HG03097 (cell line): ENCODE measurements around the gene CSTF1.
"Not testable (repeated sequence)": the region's sequence is repeated elsewhere in the genome, so short reads cannot be mapped to it uniquely, and the experiment has no call there.

ENCODE experiments used
- ATAC-seq: cut with Tn5 transposase; IDR thresholded peaks from one replicate; pipeline ENCODE4 v1.9.1; 2021; ENCODE audit not compliant: unreplicated experiment, low FRiP score

Gene CSTF1

DNA sequence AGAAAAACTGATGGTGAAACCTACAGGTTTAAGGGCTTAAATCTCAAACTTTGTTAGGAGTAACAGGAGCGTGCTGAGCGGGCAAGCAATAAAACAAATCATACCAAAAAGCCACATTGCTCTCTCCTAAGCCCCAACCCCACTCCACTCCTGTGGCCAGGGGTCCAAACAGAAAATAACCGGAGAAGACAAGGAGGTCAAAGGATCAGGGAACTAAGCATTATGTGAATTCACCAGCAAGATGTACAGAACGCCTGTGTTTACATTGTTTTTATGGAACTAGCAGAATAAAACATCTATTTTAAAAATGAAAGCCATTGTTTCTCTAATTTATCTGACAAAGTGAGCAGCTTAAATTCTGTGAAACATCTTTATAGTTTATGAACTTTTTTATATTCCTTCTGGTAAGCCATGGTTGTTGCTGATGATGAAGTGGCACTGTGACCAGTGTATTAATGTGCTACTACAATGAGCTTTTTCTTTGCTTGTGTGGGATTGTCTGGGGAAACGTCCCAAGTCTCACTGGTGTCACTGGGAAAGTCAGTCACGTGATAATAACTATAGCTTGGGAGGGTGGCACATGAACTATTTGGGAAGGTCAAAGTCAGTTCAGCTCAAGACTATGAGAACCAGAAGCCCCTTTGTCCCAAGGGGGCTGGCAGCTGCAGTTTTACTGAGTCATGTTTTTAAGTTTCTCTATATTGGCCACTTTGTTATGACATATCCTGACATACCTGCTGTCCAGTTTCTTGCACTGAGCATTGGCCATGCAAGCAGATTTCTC lies 23.9 kb upstream of the CSTF1 start:
- no peak for ATAC-seq

DNA sequence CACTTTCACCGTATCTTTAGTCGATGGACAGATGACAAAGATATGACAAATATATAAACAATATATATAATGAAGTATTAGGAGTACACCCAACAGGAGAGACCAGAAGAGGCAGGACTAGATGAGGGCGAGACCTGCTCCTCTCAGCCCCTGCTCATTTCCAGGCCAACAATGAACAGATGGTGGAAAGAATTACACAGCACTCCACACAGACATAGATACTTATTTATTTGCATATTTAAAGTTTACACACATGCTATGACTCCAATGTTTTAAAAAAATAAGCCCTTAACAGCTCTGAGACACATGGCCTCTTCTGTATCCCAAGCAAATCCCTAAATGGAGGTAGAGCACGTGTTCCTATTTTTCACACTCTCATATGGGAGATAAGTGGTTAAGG lies 23.3 kb upstream of the CSTF1 start:
- no peak for ATAC-seq

- no peak for ATAC-seq
These were observed 20.5 kb upstream of the CSTF1 start for GRCh38 chr20:56371977-56372376.

- ATAC-seq: no peak
These were observed 19.6 kb upstream of the CSTF1 start for GRCh38 chr20:56372850-56373249.

GRCh38 chr20:56373942-56374341 lies 18.5 kb upstream of the CSTF1 start:
- ATAC-seq: no peak

GRCh38 chr20:56376331-56376730 lies 16.1 kb upstream of the CSTF1 start:
- no peak for ATAC-seq

DNA sequence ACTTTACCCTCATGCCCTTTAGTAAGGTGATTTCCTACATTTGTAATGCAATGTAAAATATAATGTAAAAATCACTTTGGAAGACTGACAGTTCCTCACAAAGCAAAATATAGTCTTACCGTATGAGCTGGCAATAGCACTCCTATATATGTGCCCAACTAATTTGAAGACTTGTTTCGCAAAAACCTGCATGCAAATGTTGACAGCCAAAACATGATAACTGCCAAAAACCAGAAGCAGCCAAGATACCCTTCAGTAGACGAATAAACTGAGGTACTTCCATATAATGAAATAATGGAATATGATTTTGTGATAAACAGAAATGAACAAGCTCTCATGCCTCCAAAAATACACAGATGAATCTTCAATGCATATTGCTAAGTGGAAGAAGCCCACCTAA lies 14.1 kb upstream of the CSTF1 start:
- no peak for ATAC-seq

- ATAC-seq: no peak
These were observed 12.1 kb upstream of the CSTF1 start for GRCh38 chr20:56380375-56380774.

DNA sequence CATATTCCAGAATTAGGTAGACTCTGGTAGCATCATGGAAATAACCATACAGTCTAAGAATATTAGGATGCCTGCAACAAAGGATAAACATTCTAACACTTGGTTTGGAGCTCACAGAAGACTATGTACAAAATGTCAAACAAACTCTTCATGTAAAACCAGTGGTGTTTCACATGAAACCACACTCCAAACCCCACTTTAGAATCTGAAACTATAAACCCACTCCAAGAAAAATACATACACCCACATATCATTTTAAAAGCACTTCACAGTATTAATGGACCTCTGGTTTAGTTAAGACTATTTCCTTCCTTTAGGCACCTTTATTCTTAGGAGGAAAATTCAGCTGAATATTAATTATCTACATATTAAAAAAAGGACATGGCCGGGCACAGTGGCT lies 10.9 kb upstream of the CSTF1 start:
- no peak for ATAC-seq

- ATAC-seq: no peak
These were observed 9.7 kb upstream of the CSTF1 start for GRCh38 chr20:56382696-56383095.

DNA sequence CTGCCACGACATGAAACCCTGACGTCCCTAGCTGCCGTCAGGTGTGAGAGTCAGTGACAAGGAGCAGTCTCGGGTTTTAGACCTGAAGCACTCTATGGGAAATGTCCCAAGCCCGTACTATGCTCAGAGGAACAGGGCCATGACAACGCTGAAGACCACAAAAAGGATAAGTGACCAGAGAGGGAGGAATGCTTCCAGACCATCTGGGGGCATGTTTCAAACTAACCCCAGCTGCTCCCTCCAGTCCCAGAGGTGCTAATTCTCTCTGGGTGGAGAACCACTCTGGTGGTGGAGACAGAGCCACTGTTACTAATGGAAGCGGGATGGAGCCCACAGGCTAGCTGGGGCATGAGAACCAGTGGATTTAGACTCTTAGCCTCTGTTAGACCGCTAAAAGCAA lies 9.1 kb upstream of the CSTF1 start:
- ATAC-seq: no peak

DNA sequence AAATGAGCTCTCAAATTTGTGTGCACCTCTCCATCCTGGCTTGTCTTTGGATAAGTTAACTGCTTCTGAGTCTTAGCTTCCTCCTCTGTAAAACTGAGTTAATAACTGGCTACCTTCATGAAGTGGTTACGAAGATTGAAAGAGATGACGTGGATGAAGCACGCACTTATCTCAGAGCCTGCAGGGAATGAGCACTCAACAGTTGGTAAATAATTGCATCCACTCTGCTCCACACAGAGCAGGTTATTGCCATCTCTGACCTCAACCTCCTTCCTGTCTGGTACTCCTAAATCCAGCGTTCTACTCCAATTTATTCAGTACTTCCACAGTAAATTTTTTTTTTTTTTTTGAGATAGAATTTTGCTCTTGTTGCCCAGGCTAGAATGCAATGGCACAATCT lies 7.3 kb upstream of the CSTF1 start:
- no peak for ATAC-seq

DNA sequence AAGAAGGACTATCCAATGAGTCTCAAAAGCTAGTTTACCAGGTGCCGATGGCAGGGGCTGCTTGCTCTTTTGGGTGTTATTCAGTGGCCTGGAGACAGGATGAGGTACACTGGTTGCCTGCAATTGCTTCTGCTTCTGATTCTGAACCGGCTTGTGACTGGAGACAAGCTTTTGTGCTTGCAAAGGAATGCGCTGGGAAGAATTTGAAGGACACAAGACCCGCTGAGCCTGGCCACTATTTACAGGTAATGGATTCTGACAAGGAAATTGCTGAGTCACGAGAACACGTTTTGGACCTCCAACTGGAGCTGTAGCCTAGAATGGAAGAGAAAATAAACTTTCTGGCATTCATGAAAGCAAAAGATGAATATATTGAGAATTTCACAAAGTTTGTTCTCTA lies 6.2 kb upstream of the CSTF1 start:
- no peak for ATAC-seq

GRCh38 chr20:56388882-56389281 lies 3.6 kb upstream of the CSTF1 start:
- ATAC-seq: no peak

DNA sequence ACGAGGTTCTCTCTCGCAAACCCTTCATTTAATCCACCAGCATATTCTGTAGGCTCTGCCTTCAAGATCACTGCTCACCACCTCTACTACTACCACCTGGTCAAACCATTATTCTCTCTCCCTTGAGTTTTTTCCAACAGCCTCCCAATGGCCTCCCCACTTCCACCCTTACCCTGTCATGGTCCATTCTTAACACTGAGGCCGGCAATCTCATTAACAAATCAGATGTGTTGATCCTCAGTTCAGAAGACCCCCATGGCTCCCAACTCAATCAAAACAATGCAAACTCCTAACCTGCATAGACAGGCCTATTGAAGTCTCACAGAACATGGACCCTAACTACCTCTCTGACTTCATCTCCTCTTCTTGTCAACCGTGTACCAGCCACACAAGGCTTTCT lies 2.6 kb upstream of the CSTF1 start:
- no peak for ATAC-seq

DNA sequence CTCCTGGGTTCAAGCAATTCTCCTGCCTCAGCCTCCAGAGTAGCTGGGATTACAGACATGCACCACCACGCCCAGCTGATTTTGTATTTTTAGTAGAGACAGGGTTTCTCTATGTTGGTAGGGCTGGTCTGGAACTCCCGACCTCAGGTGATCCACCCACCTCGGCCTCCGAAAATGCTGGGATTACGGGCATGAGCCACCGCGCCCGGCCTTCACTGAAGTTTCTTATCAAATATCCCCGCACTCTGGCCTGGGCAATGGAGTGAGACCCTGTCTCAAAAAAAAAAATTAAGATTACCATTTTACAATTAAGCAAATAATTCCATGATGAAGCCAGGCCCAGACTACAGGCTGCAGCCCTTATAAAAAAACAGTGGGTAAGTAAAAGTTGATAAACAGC lies 2.0 kb upstream of the CSTF1 start:
- not testable (repeated sequence) for ATAC-seq

- ATAC-seq: no peak
These were observed 1.4 kb upstream of the CSTF1 start for GRCh38 chr20:56391037-56391436.

DNA sequence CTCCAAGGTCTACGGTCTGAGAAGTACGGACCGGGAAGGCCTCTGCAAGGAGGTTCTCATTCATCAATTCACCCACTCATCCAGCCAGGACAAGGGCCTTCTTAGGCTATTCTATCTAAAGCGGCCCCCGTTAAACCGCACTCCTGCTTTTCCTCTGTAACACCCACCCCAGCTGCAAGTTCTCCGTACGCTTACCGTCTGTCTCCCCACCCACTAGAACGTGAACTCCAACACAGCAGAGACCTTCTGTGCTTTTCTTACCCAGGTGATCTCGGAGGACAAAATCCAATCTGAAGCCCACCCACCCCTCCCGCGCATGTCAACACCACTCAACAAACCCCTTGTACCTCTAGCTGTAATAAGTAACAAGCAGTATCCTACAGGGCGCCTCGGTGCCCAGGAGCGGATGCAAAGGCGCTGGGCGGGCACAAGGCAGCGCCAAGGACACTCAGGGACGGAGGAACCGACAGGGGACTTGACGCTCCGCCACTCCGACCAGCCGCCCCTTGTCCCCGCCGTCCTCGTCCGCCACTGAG lies 781 bp upstream of the CSTF1 start:
- ATAC-seq: peak; percentile 36

DNA sequence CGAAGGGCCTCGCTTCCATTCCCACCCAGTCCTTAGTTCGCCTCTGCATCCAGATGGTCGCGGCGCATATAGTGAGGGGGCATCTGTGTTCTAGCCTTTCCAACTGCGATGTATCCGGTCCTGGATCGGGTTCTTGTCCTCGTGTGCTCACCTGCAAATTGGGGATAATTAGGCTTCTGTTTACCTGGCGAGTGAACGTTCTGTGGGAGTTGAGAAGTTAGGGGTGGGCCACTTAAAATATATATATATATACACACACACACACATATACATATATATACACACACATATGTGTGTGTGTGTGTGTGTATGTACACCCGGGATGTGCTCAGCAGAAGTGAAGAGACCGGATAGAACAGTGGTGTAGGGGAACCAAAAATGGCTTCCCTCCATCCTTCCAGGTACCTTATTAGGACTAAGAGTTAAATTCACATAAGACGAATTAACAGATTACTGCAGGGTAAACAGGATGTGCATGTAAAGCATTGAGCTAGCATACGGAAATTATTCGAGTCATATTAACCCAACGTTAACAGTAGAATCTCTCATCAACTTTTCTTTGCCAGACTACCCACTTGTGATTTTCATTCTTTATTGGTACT lies 537 bp downstream of the CSTF1 start:
- no peak for ATAC-seq

DNA sequence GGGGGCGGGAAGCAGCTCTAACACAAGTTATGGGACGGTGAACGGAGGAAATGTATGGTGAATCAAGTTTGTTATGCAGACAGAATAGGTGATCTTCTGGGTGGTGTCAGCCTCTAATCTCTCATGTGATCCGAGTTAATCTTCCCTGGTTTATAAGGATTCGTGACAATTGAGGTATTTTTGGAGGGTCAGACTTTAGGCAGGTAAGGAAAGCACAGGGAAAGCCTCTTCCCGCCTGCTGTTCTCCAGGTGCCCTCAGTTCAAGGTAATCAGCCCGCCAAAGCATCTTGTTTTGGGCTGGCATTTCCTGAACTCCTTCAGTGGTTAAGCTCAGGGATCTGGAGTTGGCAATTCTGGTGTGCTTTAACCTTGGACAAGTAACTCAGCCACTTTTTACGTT lies 1.2 kb downstream of the CSTF1 start:
- no peak for ATAC-seq

DNA sequence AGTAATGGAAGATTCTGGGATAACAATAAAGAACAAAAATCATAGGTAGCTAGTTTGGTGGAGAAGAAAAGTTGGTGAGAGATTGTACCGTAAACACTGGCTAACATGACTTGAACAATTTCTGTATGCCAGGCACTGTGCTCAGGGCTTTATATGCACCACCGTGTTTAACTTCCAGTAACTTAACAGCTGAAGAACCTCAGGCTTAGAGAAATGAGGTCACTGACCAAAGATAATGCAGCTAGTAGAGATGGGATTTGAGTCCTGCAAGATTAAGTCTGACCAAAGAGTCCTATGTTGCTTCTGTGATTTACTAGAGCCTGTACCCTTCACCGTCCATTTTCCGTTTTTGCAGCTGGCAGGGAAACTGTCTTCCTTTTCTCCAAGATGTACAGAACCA lies 2.7 kb downstream of the CSTF1 start:
- ATAC-seq: no peak

- no peak for ATAC-seq
These were observed 7.7 kb downstream of the CSTF1 start for GRCh38 chr20:56400001-56400640.
